IPS-15b (cell line): Measurements from ENCODE around the gene PRR18.
"Not testable (repeated sequence)": the region's sequence is repeated elsewhere in the genome, so short reads cannot be mapped to it uniquely, and the experiment has no call there.

Experiments used
- H3K27me3 ChIP-seq: one replicate; pipeline ENCODE4 v1.6.1; 2013; ENCODE audit warnings: low read length; ENCODE audit not compliant: control insufficient read depth, insufficient read depth
- H3K36me3 ChIP-seq: one replicate; pipeline ENCODE4 v1.6.1; 2013; ENCODE audit warnings: low read length; ENCODE audit not compliant: control insufficient read depth, insufficient read depth
- H3K4me1 ChIP-seq: one replicate; pipeline ENCODE4 v1.6.1; 2013; ENCODE audit warnings: mild to moderate bottlenecking, low read length; ENCODE audit not compliant: control insufficient read depth, insufficient read depth
- H3K4me3 ChIP-seq: one replicate; pipeline ENCODE4 v1.5.1; 2013; ENCODE audit warnings: low read depth, low read length
- H3K9ac ChIP-seq: one replicate; pipeline ENCODE4 v1.6.1; 2013; ENCODE audit warnings: low read depth, mild to moderate bottlenecking, low read length
- H3K9me3 ChIP-seq: one replicate; pipeline ENCODE4 v1.6.1; 2013; ENCODE audit warnings: mild to moderate bottlenecking, low read length; ENCODE audit not compliant: control insufficient read depth, insufficient read depth

Gene PRR18

GRCh38 chr6:166344921-166345320, 36.7 kb upstream of the PRR18 start:
- not testable (repeated sequence) for H3K4me1 ChIP-seq, H3K9me3 ChIP-seq, H3K9ac ChIP-seq, H3K4me3 ChIP-seq, H3K36me3 ChIP-seq, H3K27me3 ChIP-seq

GRCh38 chr6:166344240-166344639, 36.0 kb upstream of the PRR18 start:
- no peak overlapping the region for H3K9ac ChIP-seq
- no peaks in the 10 kb centered on the region for H3K4me1 ChIP-seq
- H3K27me3 ChIP-seq, result no peaks in the 10 kb centered on the region
- no peaks in the 10 kb centered on the region for H3K36me3 ChIP-seq
- H3K4me3 ChIP-seq, result no peak overlapping the region
- no peaks in the 10 kb centered on the region for H3K9me3 ChIP-seq

- peak overlapping the region; percentile 94 for H3K4me3 ChIP-seq
- H3K27me3 ChIP-seq, result no peaks in the 10 kb centered on the region
- peak overlapping the region; percentile 85 for H3K9ac ChIP-seq
- H3K4me1 ChIP-seq, result no peaks in the 10 kb centered on the region
- H3K36me3 ChIP-seq, result no peaks in the 10 kb centered on the region
- H3K9me3 ChIP-seq, result no peaks in the 10 kb centered on the region
Measured at GRCh38 chr6:166343150-166343487, 34.9 kb upstream of the PRR18 start.

GRCh38 chr6:166342349-166343149, 34.4 kb upstream of the PRR18 start, which contains the start of gene SFT2D1:
TSS of gene SFT2D1 (minus strand) at chr6:166342545. CDS start at chr6:166342481, 64 bp downstream.
- Histone ChIP-seq H3K36me3 (no peaks in the 10 kb centered on the region), H3K9me3 (no peaks in the 10 kb centered on the region), H3K4me3 (peak within 1 kb of the TSS; percentile 94), H3K9ac (peak within 1 kb of the TSS; percentile 85), H3K27me3 (no peaks in the 10 kb centered on the region), H3K4me1 (no peaks in the 10 kb centered on the region)

- Histone ChIP-seq H3K9me3 (no peaks in the 10 kb centered on the region), H3K36me3 (peaks cover under 1% of the 10 kb centered on the region), H3K4me1 (no peaks in the 10 kb centered on the region)
Measured at GRCh38 chr6:166341977-166342348, 33.8 kb upstream of the PRR18 start.

GRCh38 chr6:166341464-166341863, 33.3 kb upstream of the PRR18 start:
- no peaks in the 10 kb centered on the region for H3K4me1 ChIP-seq
- H3K36me3 ChIP-seq, result peaks cover 6% of the 10 kb centered on the region
- H3K4me3 ChIP-seq, result peak overlapping the region; percentile 94
- H3K9ac ChIP-seq, result peak overlapping the region; percentile 85
- no peaks in the 10 kb centered on the region for H3K9me3 ChIP-seq
- H3K27me3 ChIP-seq, result no peaks in the 10 kb centered on the region

More at GRCh38 chr6:166341977-166342348, 33.8 kb upstream of the PRR18 start:
- Histone ChIP-seq H3K27me3 (no peaks in the 10 kb centered on the region), H3K4me3 (peak overlapping the region; percentile 94), H3K9ac (peak overlapping the region; percentile 85)

GRCh38 chr6:166338854-166339253, 30.7 kb upstream of the PRR18 start:
- peaks cover 12% of the 10 kb centered on the region for H3K36me3 ChIP-seq
- H3K27me3 ChIP-seq, result no peaks in the 10 kb centered on the region
- no peaks in the 10 kb centered on the region for H3K9me3 ChIP-seq
- H3K4me1 ChIP-seq, result no peaks in the 10 kb centered on the region
- H3K4me3 ChIP-seq, result no peak overlapping the region
- no peak overlapping the region for H3K9ac ChIP-seq

GRCh38 chr6:166336847-166337246, 28.7 kb upstream of the PRR18 start:
- no peak overlapping the region for H3K9ac ChIP-seq
- H3K9me3 ChIP-seq, result no peaks in the 10 kb centered on the region
- no peaks in the 10 kb centered on the region for H3K4me1 ChIP-seq
- no peaks in the 10 kb centered on the region for H3K27me3 ChIP-seq
- peaks cover 12% of the 10 kb centered on the region for H3K36me3 ChIP-seq
- H3K4me3 ChIP-seq, result no peak overlapping the region

- H3K4me3 ChIP-seq, result no peak overlapping the region
- H3K9me3 ChIP-seq, result no peaks in the 10 kb centered on the region
- H3K9ac ChIP-seq, result no peak overlapping the region
- peaks cover 4% of the 10 kb centered on the region for H3K4me1 ChIP-seq
- peaks cover 12% of the 10 kb centered on the region for H3K36me3 ChIP-seq
- no peaks in the 10 kb centered on the region for H3K27me3 ChIP-seq
Measured at GRCh38 chr6:166335378-166336302, 27.4 kb upstream of the PRR18 start.

- no peaks in the 10 kb centered on the region for H3K9me3 ChIP-seq
- no peak overlapping the region for H3K4me3 ChIP-seq
- peaks cover 12% of the 10 kb centered on the region for H3K36me3 ChIP-seq
- no peaks in the 10 kb centered on the region for H3K27me3 ChIP-seq
- no peak overlapping the region for H3K9ac ChIP-seq
- peaks cover 4% of the 10 kb centered on the region for H3K4me1 ChIP-seq
Measured at GRCh38 chr6:166334878-166335277, 26.7 kb upstream of the PRR18 start.

- Histone ChIP-seq H3K27me3 (no peaks in the 10 kb centered on the region), H3K9me3 (no peaks in the 10 kb centered on the region), H3K4me1 (peaks cover 4% of the 10 kb centered on the region), H3K36me3 (peaks cover 16% of the 10 kb centered on the region), H3K9ac (peak overlapping the region; percentile 24), H3K4me3 (no peak overlapping the region)
Measured at GRCh38 chr6:166333172-166333995, 25.2 kb upstream of the PRR18 start.
